Kidney epithelial cell (primary cell): ENCODE results near the gene SH3RF3. TPM values are rescaled to one million over a fixed set of nuclear protein-coding genes. Genes with fewer than 3 reads are reported as not detected.

Experiments used
- DNase-seq: peaks from one replicate; pipeline ENCODE4 v3.0.0-alpha.2; 2010; ENCODE audit warnings: low read depth
- H3K27me3 ChIP-seq: 2 replicates; pipeline ENCODE4 v1.6.0; 2011; ENCODE audit warnings: low read length; ENCODE audit not compliant: control insufficient read depth, insufficient read depth
- H3K36me3 ChIP-seq: 2 replicates; pipeline ENCODE4 v1.5.1; 2011; ENCODE audit warnings: low read length; ENCODE audit not compliant: control insufficient read depth, insufficient read depth
- H3K4me3 ChIP-seq: 2 replicates; pipeline ENCODE4 v1.5.1; 2011; ENCODE audit warnings: low read depth, mild to moderate bottlenecking, control low read depth, low read length
- total RNA-seq: library from RNA; depleted of rRNA; stranded (reverse); fragments of >200 nt; gene quantifications from 2 replicates; pipeline ENCODE4 v1.2.3, GENCODE V29; 2015
- TF ChIP-seq, protein P1 (sequence below): IDR thresholded peaks from 2 replicates; pipeline ENCODE4 v1.5.1; 2011; ENCODE audit warnings: mild to moderate bottlenecking, moderate library complexity, low read length, control low read depth, inconsistent platforms; ENCODE audit not compliant: insufficient read depth, poor library complexity, severe bottlenecking

Gene SH3RF3
- total RNA-seq, 1 donor from 2014 or later: 9.6 TPM

DNA sequence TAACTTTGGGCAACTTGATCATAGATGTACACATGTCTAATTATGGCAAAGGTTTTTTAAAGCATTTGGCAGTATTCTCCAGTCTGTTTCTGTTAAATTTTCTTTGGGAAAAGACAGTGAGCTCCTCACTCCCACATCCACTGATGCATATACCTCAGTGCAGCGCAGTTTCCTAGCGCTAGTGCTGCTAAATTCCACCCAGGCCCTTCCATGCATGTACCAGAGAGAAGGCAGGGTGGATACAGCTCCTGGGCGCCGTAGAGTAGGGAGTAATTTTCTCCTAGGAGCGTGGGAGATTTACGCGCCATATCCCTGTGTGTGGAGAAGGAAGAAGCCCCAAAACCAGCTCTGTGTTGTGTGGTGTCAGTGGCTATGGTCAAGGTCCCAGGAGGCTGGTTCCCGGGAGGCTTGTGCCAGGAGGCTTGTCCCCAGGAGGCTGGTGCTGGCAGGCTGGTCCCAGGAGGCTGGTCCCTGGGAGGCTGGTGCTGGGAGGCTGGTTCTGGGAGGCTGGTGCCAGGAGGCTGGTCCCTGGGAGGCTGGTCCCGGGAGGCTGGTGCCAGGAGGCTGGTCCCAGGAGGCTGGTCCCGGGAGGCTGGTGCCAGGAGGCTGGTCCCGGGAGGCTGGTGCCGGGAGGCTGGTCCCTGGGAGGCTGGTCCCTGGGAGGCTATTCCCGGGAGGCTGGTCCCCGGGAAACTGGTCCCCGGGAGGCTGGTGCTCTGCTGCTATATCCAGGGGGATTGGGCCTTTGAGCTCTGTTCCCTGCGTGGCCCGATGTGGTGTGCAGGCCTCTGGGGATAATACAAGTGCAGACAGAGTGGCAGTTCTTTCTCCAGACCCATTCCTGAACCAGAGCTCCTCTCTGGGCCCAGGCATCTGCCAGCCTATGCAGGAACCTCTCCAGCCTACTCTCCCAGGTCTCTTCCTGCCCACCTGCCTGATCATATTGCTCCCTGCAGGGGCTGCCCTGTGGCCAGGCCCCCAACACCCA is 323.6 kb downstream of the SH3RF3 start:
- H3K4me3 ChIP-seq: no peak overlapping the region
- TF ChIP-seq, protein P1, sequence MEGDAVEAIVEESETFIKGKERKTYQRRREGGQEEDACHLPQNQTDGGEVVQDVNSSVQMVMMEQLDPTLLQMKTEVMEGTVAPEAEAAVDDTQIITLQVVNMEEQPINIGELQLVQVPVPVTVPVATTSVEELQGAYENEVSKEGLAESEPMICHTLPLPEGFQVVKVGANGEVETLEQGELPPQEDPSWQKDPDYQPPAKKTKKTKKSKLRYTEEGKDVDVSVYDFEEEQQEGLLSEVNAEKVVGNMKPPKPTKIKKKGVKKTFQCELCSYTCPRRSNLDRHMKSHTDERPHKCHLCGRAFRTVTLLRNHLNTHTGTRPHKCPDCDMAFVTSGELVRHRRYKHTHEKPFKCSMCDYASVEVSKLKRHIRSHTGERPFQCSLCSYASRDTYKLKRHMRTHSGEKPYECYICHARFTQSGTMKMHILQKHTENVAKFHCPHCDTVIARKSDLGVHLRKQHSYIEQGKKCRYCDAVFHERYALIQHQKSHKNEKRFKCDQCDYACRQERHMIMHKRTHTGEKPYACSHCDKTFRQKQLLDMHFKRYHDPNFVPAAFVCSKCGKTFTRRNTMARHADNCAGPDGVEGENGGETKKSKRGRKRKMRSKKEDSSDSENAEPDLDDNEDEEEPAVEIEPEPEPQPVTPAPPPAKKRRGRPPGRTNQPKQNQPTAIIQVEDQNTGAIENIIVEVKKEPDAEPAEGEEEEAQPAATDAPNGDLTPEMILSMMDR: no peak
- H3K27me3 ChIP-seq: no peaks in the 10 kb centered on the region
- peaks cover 2% of the 10 kb centered on the region for H3K36me3 ChIP-seq
- DNase-seq: no peak

DNA sequence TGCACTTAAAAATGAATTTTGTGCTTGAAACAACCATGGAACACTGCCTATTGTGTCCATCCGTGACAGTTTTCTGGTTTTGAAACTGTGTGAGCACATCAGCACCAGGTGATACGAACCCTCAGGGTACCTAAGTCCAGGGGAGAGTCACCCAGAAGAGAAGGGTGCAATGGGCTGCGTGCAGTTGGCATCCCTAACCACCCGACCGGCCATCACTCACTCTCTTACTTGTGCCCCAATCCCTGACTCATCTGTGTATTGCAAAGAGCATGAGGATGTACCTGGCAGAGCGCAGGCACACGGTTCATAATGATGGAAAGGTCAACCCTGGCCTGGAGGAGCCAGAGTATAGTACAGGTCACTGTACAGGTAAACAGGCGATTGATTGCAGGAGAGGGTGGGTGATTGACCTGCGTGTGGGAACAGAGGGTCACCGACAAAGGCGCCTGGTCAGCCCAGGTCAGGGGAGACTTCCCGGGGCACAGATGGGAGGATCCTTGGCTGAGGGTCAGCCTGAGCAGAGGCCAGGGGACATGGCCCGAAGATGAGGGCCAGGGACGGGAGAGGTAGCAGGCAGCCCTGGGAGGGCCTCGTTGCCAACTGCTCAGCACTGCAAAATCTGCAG is 324.5 kb downstream of the SH3RF3 start:
- TF ChIP-seq, protein P1: no peak
- DNase-seq: no peak

DNA sequence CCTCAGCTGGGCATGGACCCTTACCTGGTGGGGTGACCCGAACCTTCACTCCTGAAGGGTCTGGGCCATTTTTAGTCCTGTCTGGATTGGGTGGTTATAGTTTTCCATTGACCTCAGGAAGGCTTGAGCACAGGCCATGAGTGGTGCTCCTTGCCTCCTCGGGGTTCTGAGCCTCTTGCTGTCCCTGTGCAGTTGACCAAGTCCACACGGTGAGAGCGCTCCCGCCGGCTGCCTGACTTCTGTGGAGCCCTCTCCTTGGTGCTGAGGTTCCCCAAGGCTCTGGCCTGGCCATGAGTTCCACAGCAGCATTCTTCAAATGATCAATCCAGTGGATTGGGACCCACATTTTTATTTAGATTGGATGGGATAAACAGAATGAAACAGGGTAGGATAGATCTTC is 325.3 kb downstream of the SH3RF3 start:
- H3K36me3 ChIP-seq: peaks cover 2% of the 10 kb centered on the region
- DNase-seq: no peak
- TF ChIP-seq, protein P1: no peak
- H3K27me3 ChIP-seq: no peaks in the 10 kb centered on the region
- H3K4me3 ChIP-seq: no peak overlapping the region

More for the DNA sequence above, 324.5 kb downstream of the SH3RF3 start:
- Histone ChIP-seq H3K36me3 (peaks cover 2% of the 10 kb centered on the region), H3K27me3 (no peaks in the 10 kb centered on the region), H3K4me3 (no peak overlapping the region)

DNA sequence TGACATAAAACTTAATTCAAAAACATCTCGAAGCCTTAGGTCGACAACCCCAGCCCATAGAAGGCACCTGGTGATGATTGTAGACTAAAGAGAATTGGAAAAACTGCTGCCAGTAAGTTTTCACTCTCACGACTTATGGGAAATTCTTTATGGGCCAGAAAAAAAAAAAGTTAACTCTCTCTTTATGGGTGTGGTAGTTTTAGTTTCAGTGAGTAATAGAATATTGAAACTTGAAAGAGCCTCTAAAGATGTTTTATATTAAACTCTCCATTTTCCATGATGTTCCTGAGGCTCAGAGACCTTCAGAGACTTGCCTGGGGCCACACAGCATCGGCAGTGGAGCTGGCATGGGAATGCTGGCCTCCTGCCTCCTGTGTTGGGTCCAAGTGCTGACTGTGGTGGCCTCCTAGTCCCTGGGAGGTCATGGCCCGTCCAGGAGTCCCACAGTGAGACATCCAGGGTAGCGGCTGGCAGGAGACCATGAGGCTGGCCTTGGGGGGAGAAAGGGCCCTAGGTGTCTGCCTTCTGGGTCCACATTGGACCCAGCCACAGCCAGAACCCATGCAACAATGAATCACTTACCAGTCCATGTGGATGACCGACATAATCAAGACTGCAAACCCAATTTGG is 325.9 kb downstream of the SH3RF3 start:
- TF ChIP-seq, protein P1: no peak
- Histone ChIP-seq H3K4me3 (no peak overlapping the region), H3K36me3 (peaks cover 2% of the 10 kb centered on the region)

DNA sequence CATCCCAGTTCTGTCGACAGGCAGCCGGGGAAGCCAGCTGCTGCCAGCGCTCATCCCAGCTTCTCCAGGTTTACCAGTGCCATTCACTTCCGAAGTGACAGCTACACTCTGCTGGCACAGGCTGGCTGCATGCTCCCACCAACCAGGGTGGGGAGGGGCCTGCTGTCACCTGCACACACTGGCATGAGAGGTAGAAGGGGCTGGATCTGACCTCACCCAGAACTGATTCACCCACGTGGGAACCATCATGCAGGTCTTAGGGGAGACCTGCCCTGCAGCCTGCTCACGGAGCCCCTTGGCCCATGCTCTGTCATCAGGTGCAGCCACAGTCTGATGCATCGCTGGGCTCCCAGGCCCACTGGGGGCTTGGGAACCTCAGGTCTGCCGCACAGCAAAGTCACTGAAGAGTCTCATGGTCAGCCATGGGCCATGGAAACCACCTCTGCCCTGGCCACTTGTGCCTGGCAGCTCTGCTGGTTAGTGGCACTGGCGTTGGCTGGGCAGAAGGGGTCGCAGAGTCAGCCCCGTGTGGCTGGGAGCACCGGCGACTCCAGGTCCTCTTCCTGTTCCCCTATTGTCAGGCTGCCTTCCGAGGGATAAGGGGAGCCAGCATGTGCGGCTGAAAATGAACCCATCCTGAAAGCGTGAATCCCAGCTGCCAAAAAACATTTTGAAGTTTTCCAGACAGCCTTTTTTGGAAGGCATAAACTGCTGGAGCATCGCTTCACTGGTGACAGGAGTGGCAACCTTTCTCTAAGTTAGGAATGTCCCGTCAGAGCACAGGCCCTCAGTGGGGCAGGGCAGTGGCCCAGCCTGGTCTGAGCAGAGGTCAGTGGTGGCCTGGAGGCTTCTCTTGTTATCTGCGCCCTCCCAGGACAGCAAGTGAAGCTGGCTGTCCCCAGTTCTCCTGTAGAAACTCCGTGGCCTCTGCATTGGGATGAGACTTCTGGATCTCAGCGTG is 327.0 kb downstream of the SH3RF3 start:
- TF ChIP-seq, protein P1: no peak
- no peaks in the 10 kb centered on the region for H3K27me3 ChIP-seq
- peaks cover 1% of the 10 kb centered on the region for H3K36me3 ChIP-seq
- no peak overlapping the region for H3K4me3 ChIP-seq
- no peak for DNase-seq

More for the DNA sequence above, 325.9 kb downstream of the SH3RF3 start:
- no peak for DNase-seq
- H3K27me3 ChIP-seq: no peaks in the 10 kb centered on the region
